Fibroblast of lung (primary cell): ENCODE results near the gene DUSP21.

Source experiments
- EZH2 ChIP-seq: IDR thresholded peaks from 2 replicates; pipeline ENCODE4 v1.5.1; 2012; ENCODE audit warnings: low read length, control low read depth, mild to moderate bottlenecking; ENCODE audit errors: missing control alignments
- TF ChIP-seq, protein P1 (sequence below), 2 donors: IDR thresholded peaks in 1 of 2; conservative IDR thresholded peaks in 1 of 2; 1 replicate in 1 of 2; 2 replicates in 1 of 2; pipeline ENCODE4 v1.5.1; 2011 to 2012; ENCODE audit warnings: low read length in 2 of 2, control low read depth in 1 of 2, inconsistent platforms in 1 of 2, low read depth in 1 of 2, mild to moderate bottlenecking in 1 of 2

DNA sequence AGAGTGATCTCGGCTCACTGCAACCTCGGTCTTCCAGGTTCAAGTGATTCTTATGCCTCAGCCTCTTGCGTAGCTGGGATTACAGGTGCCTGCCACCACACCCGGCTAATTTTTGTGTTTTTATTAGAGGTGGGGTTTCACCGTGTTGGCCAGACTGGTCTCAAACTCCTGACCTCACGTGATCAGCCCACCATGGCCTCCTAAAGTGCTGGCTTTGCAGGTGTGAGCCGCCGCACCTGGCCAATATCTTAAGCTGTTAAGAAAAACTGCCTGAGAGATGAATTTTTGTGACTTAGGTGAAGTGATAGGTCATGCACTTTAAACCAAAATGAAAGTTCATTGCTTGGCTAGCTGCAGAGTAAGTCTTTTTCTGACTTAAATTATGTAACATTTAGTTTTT is 35.0 kb downstream of the DUSP21 start:
- TF ChIP-seq, protein P1, sequence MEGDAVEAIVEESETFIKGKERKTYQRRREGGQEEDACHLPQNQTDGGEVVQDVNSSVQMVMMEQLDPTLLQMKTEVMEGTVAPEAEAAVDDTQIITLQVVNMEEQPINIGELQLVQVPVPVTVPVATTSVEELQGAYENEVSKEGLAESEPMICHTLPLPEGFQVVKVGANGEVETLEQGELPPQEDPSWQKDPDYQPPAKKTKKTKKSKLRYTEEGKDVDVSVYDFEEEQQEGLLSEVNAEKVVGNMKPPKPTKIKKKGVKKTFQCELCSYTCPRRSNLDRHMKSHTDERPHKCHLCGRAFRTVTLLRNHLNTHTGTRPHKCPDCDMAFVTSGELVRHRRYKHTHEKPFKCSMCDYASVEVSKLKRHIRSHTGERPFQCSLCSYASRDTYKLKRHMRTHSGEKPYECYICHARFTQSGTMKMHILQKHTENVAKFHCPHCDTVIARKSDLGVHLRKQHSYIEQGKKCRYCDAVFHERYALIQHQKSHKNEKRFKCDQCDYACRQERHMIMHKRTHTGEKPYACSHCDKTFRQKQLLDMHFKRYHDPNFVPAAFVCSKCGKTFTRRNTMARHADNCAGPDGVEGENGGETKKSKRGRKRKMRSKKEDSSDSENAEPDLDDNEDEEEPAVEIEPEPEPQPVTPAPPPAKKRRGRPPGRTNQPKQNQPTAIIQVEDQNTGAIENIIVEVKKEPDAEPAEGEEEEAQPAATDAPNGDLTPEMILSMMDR (conservative IDR thresholded peaks at IDR 0.05 in 1 of 2, IDR thresholded peaks at IDR 0.05 in 1 of 2; ENCODE audit: low read depth in 1 of 2, low read length in 2 of 2) = no peak
- no peak for TF ChIP-seq EZH2
